B cell (primary cell): Measurements from ENCODE around the gene PPL.

Source experiments
- CTCF ChIP-seq: fragments of 200-600 bp; IDR thresholded peaks from one replicate; pipeline ENCODE4 v1.8.0; 2022; ENCODE audit warnings: antibody characterized with exemption, mild to moderate bottlenecking
- EZH2 ChIP-seq: IDR thresholded peaks from 2 replicates; pipeline ENCODE4 v1.6.1; 2012; ENCODE audit warnings: borderline replicate concordance, low read depth, mild to moderate bottlenecking, moderate library complexity, low read length; ENCODE audit not compliant: insufficient read depth, poor library complexity, severe bottlenecking

GRCh38 chr16:4897328-4897727, 39.6 kb downstream of the PPL start:
- TF ChIP-seq CTCF: no peak
- TF ChIP-seq EZH2: no peak
